BE2C (cell line): ENCODE data around the gene SIGLEC12.

ENCODE experiments used
- DNase-seq: peaks from one replicate; pipeline ENCODE4 v3.0.0-alpha.2; 2020
- H3K27me3 ChIP-seq: fragments of 250-450 bp; sonication (Bioruptor Pico); 2 replicates; pipeline ENCODE4 v1.5.1; 2020; ENCODE audit warnings: mild to moderate bottlenecking
- H3K36me3 ChIP-seq: fragments of 250-450 bp; sonication (Bioruptor Pico); 2 replicates; pipeline ENCODE4 v1.5.1; 2020; ENCODE audit warnings: mild to moderate bottlenecking
- H3K4me1 ChIP-seq: fragments of 250-450 bp; sonication (Bioruptor Pico); 2 replicates; pipeline ENCODE4 v1.5.1; 2020
- H3K4me3 ChIP-seq: 2 replicates; pipeline ENCODE4 v1.5.1; 2011; ENCODE audit warnings: low read depth, low read length
- H3K9me3 ChIP-seq: fragments of 250-450 bp; sonication (Bioruptor Pico); 2 replicates; pipeline ENCODE4 v1.5.1; 2020
- CTCF ChIP-seq: IDR thresholded peaks from 2 replicates; pipeline ENCODE4 v1.5.1; 2012; ENCODE audit warnings: mild to moderate bottlenecking, low read depth, low read length

The SIGLEC12 gene

GRCh38 chr19:51472607-51473006 is 29.0 kb downstream of the SIGLEC12 start:
- no peak for DNase-seq

GRCh38 chr19:51471527-51471926 is 30.1 kb downstream of the SIGLEC12 start:
- Histone ChIP-seq H3K36me3 (no peaks in the 10 kb centered on the region), H3K9me3 (no peaks in the 10 kb centered on the region), H3K4me3 (no peak overlapping the region), H3K27me3 (peaks cover 3% of the 10 kb centered on the region), H3K4me1 (no peaks in the 10 kb centered on the region)
- TF ChIP-seq CTCF, result no peak
- no peak for DNase-seq

More at GRCh38 chr19:51472607-51473006, 29.0 kb downstream of the SIGLEC12 start:
- no peaks in the 10 kb centered on the region for H3K4me1 ChIP-seq
- H3K4me3 ChIP-seq, result no peak overlapping the region
- no peaks in the 10 kb centered on the region for H3K36me3 ChIP-seq
- H3K9me3 ChIP-seq, result no peaks in the 10 kb centered on the region
- H3K27me3 ChIP-seq, result no peaks in the 10 kb centered on the region; the same call in 1 of the 2 replicates
- no peak for TF ChIP-seq CTCF

GRCh38 chr19:51470966-51471365 is 30.6 kb downstream of the SIGLEC12 start:
- H3K9me3 ChIP-seq, result no peaks in the 10 kb centered on the region
- TF ChIP-seq CTCF, result no peak
- H3K4me1 ChIP-seq, result no peaks in the 10 kb centered on the region
- H3K4me3 ChIP-seq, result no peak overlapping the region
- DNase-seq, result no peak
- no peaks in the 10 kb centered on the region for H3K36me3 ChIP-seq
- H3K27me3 ChIP-seq, result peaks cover 9% of the 10 kb centered on the region

- Histone ChIP-seq H3K4me1 (no peaks in the 10 kb centered on the region), H3K9me3 (no peaks in the 10 kb centered on the region), H3K36me3 (no peaks in the 10 kb centered on the region), H3K4me3 (no peak overlapping the region), H3K27me3 (peaks cover 17% of the 10 kb centered on the region)
- TF ChIP-seq CTCF, result no peak
- no peak for DNase-seq
Measured at GRCh38 chr19:51469629-51470028, 32.0 kb downstream of the SIGLEC12 start.

GRCh38 chr19:51469162-51469561 is 32.4 kb downstream of the SIGLEC12 start:
- no peak for TF ChIP-seq CTCF
- H3K36me3 ChIP-seq, result no peaks in the 10 kb centered on the region
- no peaks in the 10 kb centered on the region for H3K4me1 ChIP-seq

GRCh38 chr19:51468545-51468920 is 33.1 kb downstream of the SIGLEC12 start:
- DNase-seq, result no peak
- Histone ChIP-seq H3K4me1 (no peaks in the 10 kb centered on the region), H3K27me3 (peaks cover 17% of the 10 kb centered on the region)

More at GRCh38 chr19:51469162-51469561, 32.4 kb downstream of the SIGLEC12 start:
- no peak for DNase-seq
- Histone ChIP-seq H3K4me3 (no peak overlapping the region), H3K27me3 (peaks cover 17% of the 10 kb centered on the region), H3K9me3 (no peaks in the 10 kb centered on the region)

More at GRCh38 chr19:51468545-51468920, 33.1 kb downstream of the SIGLEC12 start:
- Histone ChIP-seq H3K36me3 (no peaks in the 10 kb centered on the region), H3K9me3 (no peaks in the 10 kb centered on the region), H3K4me3 (no peak overlapping the region)
- TF ChIP-seq CTCF, result no peak
